Measurements from ENCODE around the gene MYBPC2.

Gene MYBPC2

DNA sequence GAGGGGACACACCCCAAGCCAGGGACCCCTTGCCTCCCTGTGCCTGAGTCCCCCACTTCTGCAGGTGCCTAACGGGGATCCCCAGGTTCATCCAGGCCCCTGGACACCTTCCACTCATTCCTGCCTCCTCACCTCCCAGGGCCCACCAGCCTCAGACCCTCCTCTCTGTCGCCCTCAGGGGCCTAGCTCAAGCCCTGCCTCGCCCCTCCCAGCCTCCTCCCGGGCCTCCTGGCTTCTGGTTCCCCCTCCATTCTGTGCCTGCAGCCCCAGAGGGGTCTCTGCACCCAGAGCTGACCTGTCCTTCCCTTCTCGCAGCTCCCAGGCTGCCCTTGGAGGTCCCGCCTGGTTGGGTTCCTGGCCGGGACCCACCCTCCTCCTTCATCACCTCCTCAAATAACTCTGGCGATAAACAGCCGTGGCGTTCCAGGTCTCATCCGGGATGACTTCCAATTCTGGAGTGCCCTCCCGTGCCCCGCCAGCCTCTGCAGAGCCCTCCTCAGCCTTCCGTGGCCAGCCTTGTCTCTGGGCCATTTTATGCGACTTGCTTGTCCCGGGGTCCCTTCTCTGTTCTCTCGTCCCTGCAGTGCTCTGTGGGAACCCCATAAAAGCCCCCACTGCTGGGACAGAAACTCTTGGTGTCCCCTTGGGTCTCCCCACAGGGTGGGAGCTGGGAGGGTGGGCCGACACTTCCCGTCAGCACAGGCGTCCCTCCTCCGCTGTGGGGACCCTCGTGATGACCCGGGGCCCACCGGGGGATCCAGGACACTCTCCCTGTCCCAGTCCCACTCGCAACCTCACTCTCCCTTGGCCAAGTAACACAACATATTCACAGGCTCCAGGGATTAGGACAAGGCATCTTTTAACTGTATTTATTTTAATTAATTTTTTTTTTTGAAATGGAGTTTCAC, 69.1 kb downstream of the MYBPC2 start:
- DNase-seq, result no peak

DNA sequence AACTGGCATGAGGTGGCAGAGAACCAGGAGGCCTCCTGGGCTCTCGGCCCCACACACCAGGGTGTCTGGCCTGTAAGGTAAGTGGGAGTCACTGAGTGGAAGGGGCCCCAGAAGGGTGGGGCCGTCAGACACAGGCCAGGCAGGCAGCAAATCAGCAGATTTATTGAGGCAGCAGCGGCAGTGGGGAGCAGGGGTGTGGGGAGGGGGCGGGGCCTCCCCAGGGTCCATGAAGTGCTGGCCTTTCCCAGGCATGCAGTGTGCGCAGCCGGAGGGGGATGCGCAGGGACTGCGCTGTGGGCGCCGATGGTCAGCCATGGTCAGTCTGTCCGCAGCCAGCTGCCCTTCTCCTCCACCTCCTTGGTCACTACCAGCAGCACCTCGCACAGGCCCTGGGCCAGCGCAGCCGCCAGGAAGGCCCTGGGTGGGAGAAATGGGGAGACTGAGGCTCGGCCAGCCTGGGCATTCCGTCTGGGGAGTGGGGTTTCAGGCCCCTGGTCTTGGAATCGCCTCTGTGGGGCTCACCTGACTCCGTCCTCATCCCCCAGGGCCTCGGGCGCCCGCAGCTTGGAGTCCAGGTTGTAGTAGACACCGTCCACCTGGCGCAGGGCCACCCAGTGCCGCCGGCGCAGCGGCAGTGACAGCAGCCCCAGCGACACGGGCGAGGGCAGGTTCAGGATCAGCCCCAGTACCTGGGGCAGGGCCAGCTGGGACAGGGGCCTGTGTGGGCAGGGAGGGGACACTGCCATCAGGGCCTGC, 73.3 kb downstream of the MYBPC2 start:
- DNase-seq, result no peak

DNA sequence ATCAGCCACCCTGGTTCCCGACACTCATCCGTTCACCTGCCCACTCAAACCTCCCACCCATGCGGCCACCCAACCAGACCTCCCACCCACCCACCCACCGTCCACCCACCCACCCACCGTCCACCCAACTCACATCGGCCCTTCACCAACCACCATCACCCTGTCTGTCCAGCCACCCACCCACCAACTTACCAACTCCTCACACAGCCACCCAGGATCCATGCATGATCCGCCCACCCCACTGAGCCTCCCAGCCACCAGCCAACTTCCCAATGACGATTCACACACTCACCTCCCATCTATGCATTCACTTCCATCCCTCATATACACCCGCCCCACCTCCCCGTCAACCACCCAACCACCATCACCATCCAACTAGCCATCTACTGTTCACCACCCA, 74.0 kb downstream of the MYBPC2 start:
- DNase-seq, result no peak

DNA sequence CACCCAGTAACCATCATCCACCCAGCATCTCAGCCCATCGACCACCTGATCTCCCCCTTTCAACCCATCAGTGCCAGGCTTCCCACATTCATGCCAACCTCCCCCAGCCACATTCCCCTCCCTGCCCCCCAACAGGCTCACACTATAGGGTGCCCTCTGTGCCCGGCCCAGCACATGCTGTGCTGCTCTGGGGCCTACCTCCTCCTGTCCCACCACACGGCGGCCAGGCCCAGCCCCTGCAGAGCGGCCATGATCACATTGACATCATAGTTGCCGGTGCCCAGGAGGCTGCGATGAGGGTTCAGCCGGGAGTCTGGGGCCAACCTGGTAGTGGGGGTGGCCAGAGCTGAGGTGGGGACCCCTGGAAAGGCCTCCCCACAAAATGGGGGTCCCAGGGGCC, 74.7 kb downstream of the MYBPC2 start:
- DNase-seq, result no peak

DNA sequence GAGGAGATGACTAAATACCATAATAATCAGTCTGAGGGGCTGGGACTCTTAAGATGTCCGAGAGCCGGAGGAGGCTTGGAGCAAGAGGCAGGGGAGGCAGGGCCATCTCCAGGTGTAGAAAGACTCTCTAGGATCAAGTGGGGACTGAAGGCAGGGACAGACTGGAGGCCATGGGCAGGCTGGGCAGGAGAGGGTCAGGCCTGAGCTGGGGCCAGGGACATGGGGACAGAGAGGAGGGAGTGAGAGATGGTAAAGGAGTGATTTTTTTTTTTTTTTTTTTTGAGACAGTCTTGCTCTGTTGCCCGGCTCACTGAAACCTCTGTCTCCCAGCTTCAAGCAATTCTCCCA, 76.1 kb downstream of the MYBPC2 start:
- DNase-seq, result no peak

DNA sequence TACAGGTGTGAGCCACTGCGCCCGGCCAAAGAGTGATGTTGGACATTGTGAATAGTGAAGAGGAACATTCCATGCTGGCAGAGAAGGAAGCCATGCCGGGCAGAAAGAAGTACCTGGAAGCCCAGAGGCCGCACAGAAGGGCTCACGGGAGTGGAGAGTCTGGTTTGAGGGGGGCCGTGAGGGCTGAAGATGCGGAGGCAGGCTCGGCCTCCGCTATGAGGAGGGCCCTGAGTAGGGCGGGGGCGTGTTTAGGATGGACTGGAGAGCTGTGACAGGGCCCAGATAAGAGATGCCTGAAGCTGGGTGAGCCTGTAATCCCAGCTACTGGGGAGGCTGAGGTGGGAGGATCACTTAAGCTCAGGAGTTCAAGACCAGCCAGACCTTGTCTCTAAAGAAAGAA, 76.7 kb downstream of the MYBPC2 start:
- DNase-seq, result no peak

DNA sequence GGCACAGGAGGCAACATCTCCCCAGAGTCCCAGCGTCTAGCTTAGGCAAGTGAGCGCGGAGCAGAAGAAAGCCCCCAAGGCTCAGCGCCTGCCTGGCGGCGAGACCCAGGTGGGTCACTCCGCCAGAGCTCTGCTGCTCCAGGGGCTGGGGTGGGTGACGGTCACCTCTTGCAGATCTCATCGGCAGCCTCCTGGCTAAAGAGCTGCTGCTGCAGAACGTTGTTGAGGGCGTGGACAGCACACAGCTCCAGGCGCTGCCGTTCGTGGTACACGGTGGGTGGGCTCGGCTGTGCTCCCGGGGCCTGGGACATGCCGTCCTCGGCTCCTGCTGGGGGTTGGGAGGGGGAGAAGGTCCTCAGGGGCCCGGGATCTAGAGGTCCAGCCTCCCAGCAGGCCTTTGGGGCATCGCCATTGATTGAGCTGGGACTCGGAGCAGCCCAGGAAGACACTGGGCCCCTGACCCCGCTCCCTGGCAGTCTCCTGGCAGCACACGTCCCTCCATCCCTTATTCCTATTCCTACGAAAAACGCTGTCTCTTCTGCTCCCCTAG, 77.5 kb downstream of the MYBPC2 start:
- no peak for DNase-seq

DNA sequence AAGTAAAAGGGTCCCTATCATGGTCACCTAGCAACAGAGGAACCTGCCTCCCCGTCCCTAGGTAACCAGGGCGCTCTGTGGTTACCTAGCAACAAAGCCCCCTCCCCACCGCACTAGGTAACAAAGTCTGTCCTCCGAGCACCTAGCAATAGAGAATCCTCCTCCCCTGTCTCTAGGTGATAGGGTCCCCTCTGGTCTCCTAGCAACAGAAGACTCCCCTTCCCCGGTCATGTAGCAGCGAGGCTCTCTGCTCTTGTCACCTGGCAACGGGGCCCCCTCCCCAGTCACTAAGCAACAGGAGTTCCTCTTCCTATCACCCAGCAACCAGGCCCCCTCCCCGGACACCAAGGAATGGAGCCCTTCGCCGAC, 78.0 kb downstream of the MYBPC2 start:
- no peak for DNase-seq

DNA sequence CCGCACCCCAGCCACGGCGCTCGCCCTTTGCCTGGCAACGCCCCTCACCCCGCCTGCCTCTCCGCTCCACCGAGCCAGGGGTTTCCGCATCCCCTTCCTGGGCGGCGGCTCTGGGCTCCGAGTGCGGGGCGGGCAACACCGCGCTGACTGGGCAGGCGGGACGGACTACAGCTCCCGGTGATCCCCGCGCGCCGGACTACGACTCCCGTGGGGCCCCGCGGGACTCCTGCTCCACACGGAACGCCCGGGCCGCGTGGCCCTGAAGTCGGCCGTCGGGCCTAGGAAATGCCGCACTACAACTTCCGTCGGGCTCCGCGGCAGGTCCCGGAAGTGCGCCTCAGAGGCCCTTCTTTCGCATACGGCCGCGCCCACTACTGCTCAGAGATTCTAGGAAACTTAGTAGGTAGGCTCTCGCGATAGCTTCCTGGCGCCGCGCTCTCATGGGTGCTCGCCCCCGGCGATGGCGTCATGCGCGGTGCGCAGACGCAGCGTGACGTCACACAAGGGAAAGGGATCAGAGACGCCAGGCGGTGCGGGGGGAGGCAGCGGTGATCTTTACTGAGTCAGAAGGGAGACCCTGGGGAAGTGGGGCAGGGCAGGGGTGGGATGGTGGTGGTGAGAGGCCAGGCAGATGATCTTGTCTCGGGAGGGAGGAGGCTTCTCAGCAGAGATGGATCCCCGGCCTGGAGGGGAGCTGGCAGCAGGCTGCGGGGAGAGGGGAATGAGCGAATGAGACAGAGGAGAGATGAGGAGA, 78.6 kb downstream of the MYBPC2 start, which contains the start of gene JOSD2:
TSS of gene JOSD2 (minus strand) at position 123 of the 754 bp plus-strand sequence. CDS start 760 bp downstream, outside the sequence.
- peak; percentile 98 for DNase-seq

DNA sequence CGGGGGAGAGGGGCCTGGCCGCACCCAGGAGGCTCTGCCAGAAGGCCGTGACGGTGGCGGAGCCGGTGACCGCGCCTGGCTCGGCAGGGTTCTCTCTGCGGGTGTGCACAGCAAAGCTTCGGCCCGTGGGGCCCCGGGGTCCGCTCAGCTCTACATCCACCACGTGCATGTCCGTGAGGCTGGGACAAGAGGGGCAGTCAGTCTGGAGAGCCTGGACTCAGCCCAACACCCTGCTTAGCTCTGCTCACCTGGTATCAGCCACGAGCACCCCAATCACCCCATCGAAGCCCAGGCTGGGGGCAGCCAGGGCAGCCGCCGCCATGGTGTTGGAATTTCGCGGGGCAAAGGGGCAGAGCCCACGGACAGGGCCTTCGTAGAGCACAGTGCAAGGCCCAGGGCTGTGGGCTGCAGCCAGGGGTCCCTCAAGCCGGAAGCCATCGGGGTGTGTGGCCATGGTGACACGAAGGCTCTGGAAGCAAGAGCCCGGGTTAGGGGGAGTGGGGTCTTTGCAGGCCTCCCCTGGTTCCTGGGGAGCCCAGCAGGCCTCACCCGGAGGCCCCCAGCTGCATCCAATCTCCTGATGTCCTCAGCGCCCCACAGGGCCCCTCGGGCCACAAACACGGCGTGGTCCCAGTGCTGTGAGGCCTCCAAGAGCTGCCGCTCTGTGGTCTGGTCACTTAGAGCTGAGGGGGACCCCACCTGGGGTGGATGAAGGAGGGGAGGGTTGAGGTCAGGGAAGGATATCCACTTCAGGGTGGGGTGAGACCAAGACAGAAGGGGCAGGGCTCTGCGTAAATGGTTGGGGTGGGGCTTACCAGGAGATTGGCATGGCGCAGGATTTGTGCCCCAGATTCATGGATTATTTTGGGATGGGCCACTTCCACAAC, 79.7 kb downstream of the MYBPC2 start:
- DNase-seq, result no peak

DNA sequence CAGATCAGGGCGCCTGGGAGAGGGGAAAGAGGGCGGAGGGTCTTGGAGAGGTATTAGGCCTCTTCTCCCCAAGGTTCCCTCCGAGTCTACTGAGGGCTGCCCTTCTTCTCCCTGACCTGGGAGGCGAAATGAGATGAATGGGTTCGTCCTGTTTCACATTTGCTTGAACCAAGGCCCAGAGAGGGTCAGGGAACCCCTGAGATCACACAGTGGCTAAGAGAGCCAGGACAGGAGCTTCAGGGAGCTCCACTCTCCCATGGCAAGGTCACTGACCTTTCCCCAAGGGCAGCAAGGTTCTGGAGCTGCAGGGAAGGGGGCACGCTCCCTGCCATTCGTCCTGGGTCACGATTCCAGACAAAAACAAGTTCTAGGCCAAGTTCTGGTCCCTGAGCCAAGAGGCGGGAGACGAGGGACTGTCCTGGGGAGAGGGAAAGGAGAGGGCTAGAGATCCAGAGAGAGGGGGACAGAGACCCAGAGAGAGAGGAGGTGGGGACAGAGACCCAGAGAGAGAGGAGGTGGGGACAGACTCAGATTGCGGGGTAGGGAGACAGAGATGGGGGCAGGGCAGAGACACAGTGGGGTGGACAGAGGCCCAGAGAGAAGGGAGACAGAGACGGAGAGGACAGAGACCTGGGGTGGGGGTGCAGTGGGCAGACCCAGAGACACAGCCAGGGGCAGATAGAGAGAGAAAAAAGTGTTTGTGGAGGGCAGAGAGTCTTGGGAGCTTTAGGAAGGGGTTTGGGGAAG, 80.5 kb downstream of the MYBPC2 start:
- no peak for DNase-seq

DNA sequence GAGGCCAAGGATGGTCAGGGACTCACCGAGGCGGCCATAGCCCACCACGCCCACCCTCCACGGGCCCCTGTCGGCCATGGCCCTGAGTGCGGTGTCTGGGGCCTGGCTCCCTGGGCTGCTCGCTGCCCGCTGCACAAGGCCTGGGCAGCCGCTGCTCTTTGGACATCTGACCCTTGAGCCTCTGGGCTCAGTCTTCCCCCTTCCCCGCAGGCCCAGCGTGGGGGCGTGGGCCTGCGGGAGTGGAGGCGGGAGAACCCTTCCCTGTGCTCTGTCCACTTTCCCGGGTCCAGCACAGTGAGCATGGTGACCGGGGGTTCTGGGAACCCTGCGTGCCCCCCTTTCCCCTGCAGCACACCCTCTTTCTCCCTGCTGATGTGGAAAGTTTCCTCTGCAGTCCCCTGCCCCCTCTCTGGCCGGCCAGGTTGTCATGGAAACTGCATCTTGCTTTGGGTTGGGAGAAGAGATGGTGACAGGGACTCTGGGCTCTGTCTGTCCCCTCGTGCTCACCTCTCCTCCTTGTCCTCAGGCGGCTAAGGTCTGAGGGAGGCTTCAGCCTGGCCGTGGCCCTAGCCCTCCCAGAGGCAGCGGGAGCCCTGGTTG, 81.2 kb downstream of the MYBPC2 start, which contains the start of gene ASPDH:
TSS of gene ASPDH (minus strand) at position 168 of the 600 bp plus-strand sequence. CDS start at position 78, 90 bp downstream.
- no peak for DNase-seq

DNA sequence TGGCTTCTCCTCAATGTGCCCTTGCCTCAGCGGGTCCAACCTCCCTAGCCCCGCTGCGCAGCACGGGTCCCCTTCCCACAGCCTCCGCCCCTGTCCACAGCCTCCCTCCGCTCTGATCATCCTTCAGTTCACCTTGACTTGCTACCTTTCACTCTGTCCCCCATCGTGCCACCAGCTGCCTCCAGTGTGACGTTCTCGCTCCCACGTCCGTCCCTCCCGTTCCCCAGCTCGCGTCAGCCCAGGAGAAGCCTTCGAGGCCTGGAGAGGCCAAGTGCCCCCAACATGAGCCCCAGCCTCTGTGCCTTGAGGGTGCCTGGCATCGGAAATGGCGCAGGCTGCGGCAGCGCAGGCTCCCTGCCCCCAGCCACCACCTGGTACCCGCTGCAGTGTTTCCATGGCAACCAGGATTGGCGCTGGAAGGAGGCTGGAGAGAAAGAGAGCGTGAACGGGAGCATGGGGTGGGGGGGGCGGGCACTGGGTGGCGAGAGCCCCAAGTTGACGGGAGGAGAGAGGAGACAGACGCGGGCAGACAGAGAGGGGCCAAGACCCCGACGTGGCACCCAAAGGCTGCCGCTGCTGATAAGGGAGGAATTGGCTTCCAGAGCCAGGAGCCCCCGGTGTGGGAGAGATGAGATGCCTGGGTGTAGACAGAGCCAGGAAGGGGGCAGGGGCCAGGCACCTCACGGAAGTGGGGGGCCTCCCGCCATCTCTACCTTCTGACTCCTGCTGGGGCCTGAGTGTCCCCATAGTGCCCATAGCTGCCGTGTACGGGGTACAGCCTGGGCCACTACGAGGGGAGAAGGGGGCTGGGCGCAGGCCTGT, 81.9 kb downstream of the MYBPC2 start:
- DNase-seq, result no peak

DNA sequence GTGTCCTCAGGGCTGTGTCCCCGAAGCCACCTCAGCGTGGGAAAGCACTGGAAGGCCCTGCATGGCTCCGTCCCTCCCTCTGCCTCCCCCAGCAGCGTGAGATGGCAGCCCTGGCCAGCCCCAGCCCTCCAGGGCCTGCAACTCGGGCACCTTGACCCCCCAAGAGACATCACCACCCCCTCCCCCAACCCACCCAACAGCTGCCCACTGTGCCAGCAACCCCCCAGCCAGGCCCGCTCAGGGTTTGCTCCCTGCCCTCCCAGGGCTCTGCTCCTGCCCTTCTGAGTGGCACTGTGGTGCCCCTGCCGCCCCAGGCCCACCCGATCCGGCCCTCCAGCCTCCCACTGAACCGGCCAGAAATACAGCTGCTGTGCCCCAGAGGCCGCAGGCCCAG, 82.5 kb downstream of the MYBPC2 start:
- no peak for DNase-seq
